H1 (cell line): ENCODE results near the gene PHACTR1. TPM values are rescaled to one million over a fixed set of nuclear protein-coding genes. Genes with fewer than 3 reads are reported as not detected.

ENCODE experiments used
- CTCF ChIA-PET: fragments of 300-600 bp; sonication (Branson Sonifier 250); formaldehyde crosslinking; loops from one replicate; lab custom pipeline; 2021; ENCODE audit not compliant: partially characterized antibody; lab: Charles Lee
- POLR2A ChIA-PET: fragments of 300-600 bp; sonication (Branson Sonifier 250); formaldehyde crosslinking; loops from one replicate; lab custom pipeline; 2021; ENCODE audit warnings: inconsistent platforms; ENCODE audit not compliant: partially characterized antibody; lab: Charles Lee
- DNase-seq, 2 experiments: peaks; one replicate each; pipeline versions ENCODE4 v3.0.0 to v3.0.0-alpha.2; 2010 to 2022; ENCODE audit warnings: low spot score in 2 of 2, low read depth in 1 of 2, mixed read lengths in 1 of 2
- FAIRE-seq: peaks from 2 replicates; lab custom pipeline; 2011; peaks lifted over from hg19 to GRCh38; lab: Jason Lieb, UNC
- H2AFZ ChIP-seq: 2 replicates; pipeline ENCODE4 v1.8.1; 2012; ENCODE audit warnings: low read length, inconsistent platforms
- H2AK5ac ChIP-seq: 2 replicates; pipeline ENCODE4 v1.6.1; 2013; ENCODE audit warnings: low read depth, low read length
- H2BK120ac ChIP-seq: replicated peaks from 2 replicates; pipeline ENCODE3; 2013; ENCODE audit warnings: low read depth, low read length, inconsistent platforms
- H2BK12ac ChIP-seq: 2 replicates; pipeline ENCODE4 v1.6.1; 2013; ENCODE audit warnings: low read depth, low read length
- H2BK15ac ChIP-seq: 2 replicates; pipeline ENCODE4 v1.6.1; 2013; ENCODE audit warnings: low read length
- H2BK20ac ChIP-seq: 2 replicates; pipeline ENCODE4 v1.6.1; 2013; ENCODE audit warnings: low read length
- H2BK5ac ChIP-seq: 2 replicates; pipeline ENCODE4 v1.6.1; 2013; ENCODE audit warnings: low read depth, low read length
- H3K14ac ChIP-seq: 2 replicates; pipeline ENCODE4 v1.6.1; 2013; ENCODE audit warnings: inconsistent platforms; ENCODE audit not compliant: insufficient read length
- H3K18ac ChIP-seq: 2 replicates; pipeline ENCODE4 v1.6.1; 2013; ENCODE audit warnings: low read length; ENCODE audit errors: extremely low read depth
- H3K23ac ChIP-seq: 2 replicates; pipeline ENCODE4 v1.6.1; 2013; ENCODE audit warnings: inconsistent platforms; ENCODE audit not compliant: insufficient read length
- H3K23me2 ChIP-seq: 2 replicates; pipeline ENCODE4 v1.6.1; 2013; ENCODE audit warnings: low read depth, low read length
- H3K27ac ChIP-seq: 2 replicates; pipeline ENCODE4 v1.6.1; 2011; ENCODE audit warnings: low read depth, low read length, inconsistent platforms
- H3K27me3 ChIP-seq, 4 experiments: replicated peaks in 1 of 4; 1 replicate in 1 of 4; 2 replicates in 3 of 4; pipeline versions ENCODE4 v1.6.1 to v1.8.1; 2011 to 2013; ENCODE audit warnings: low read length in 3 of 4, mild to moderate bottlenecking in 3 of 4, inconsistent platforms in 2 of 4, mixed read lengths in 2 of 4, moderate library complexity in 1 of 4; ENCODE audit not compliant: control insufficient read depth in 3 of 4, insufficient read depth in 3 of 4; ENCODE audit errors: extremely low read depth in 1 of 4
- H3K36me3 ChIP-seq, 4 experiments: 2 replicates each; pipeline versions ENCODE4 v1.6.1 to v1.8.1; 2011 to 2013; ENCODE audit warnings: mild to moderate bottlenecking in 4 of 4, low read length in 3 of 4, moderate library complexity in 2 of 4, control low read depth in 1 of 4, inconsistent platforms in 1 of 4; ENCODE audit not compliant: insufficient read depth in 4 of 4, control insufficient read depth in 2 of 4
- H3K4ac ChIP-seq: replicated peaks from 2 replicates; pipeline ENCODE3; 2013; ENCODE audit warnings: low read length, low read depth, mixed read lengths, inconsistent platforms; ENCODE audit not compliant: insufficient read length
- H3K4me1 ChIP-seq, 4 experiments: replicated peaks in 1 of 4; 1 replicate in 1 of 4; 2 replicates in 3 of 4; pipeline versions ENCODE4 v1.6.1 to v1.8.1; 2011 to 2013; ENCODE audit warnings: low read length in 3 of 4, inconsistent platforms in 2 of 4, mixed read lengths in 1 of 4; ENCODE audit not compliant: insufficient read depth in 4 of 4, control insufficient read depth in 3 of 4
- H3K4me2 ChIP-seq, 2 experiments: 2 replicates each; pipeline versions ENCODE4 v1.6.1 to v1.8.1; 2011 to 2013; ENCODE audit warnings: low read depth in 2 of 2, low read length in 2 of 2, control low read depth in 1 of 2, inconsistent platforms in 1 of 2, mild to moderate bottlenecking in 1 of 2; ENCODE audit not compliant: insufficient read depth in 1 of 2
- H3K4me3 ChIP-seq, 4 experiments: fragments of 200-600, 300-600 bp in 1 of 4; sonication (generic), shearing (Covaris generic), sonication (Bioruptor Twin) in 1 of 4; 2 replicates each; pipeline versions ENCODE4 v1.5.1 to v1.8.1; 2011 to 2016; ENCODE audit warnings: low read length in 4 of 4, low read depth in 3 of 4, control low read depth in 2 of 4, inconsistent platforms in 2 of 4, mild to moderate bottlenecking in 2 of 4, mixed read lengths in 1 of 4, moderate library complexity in 1 of 4; ENCODE audit not compliant: insufficient read depth in 2 of 4; ENCODE audit errors: extremely low read depth in 1 of 4
- H3K56ac ChIP-seq: replicated peaks from 2 replicates; pipeline ENCODE3; 2013; ENCODE audit warnings: low read depth, mild to moderate bottlenecking, mixed read lengths, low read length, inconsistent platforms; ENCODE audit not compliant: insufficient read length
- H3K79me1 ChIP-seq: 2 replicates; pipeline ENCODE4 v1.6.1; 2013; ENCODE audit warnings: low read depth, low read length, control low read depth
- H3K79me2 ChIP-seq, 2 experiments: 2 replicates each; pipeline versions ENCODE4 v1.6.1 to v1.8.1; 2012 to 2013; ENCODE audit warnings: low read length in 2 of 2, mild to moderate bottlenecking in 2 of 2, inconsistent platforms in 1 of 2; ENCODE audit not compliant: insufficient read depth in 2 of 2, control insufficient read depth in 1 of 2
- H3K9ac ChIP-seq, 4 experiments: replicated peaks in 1 of 4; 1 replicate in 1 of 4; 2 replicates in 3 of 4; pipeline versions ENCODE4 v1.6.1 to v1.8.1; 2011 to 2013; ENCODE audit warnings: low read depth in 3 of 4, low read length in 3 of 4, control low read depth in 2 of 4, mild to moderate bottlenecking in 2 of 4, moderate library complexity in 2 of 4, inconsistent platforms in 1 of 4; ENCODE audit errors: extremely low read depth in 1 of 4
- H3K9me3 ChIP-seq, 2 experiments: 2 replicates each; pipeline versions ENCODE4 v1.6.1 to v1.8.1; 2012 to 2013; ENCODE audit warnings: mild to moderate bottlenecking in 2 of 2, moderate library complexity in 2 of 2, control low read depth in 1 of 2, inconsistent platforms in 1 of 2, low read depth in 1 of 2, low read length in 1 of 2, mixed read lengths in 1 of 2; ENCODE audit not compliant: insufficient read depth in 2 of 2
- H4K20me1 ChIP-seq, 2 experiments: replicated peaks in 1 of 2; 2 replicates each; pipeline versions ENCODE3 to v1.8.1; 2011 to 2013; ENCODE audit warnings: inconsistent platforms in 2 of 2, low read length in 2 of 2, mild to moderate bottlenecking in 1 of 2; ENCODE audit not compliant: insufficient read depth in 2 of 2, control insufficient read depth in 1 of 2
- H4K5ac ChIP-seq: 2 replicates; pipeline ENCODE4 v1.6.1; 2013; ENCODE audit warnings: low read length, low read depth, mixed read lengths, inconsistent platforms; ENCODE audit not compliant: insufficient read length
- H4K8ac ChIP-seq: 2 replicates; pipeline ENCODE4 v1.8.0; 2013; ENCODE audit warnings: mild to moderate bottlenecking, moderate library complexity, low read length, inconsistent platforms; ENCODE audit not compliant: insufficient read depth; ENCODE audit errors: extremely low read depth
- H4K91ac ChIP-seq: replicated peaks from 2 replicates; pipeline ENCODE3; 2013; ENCODE audit warnings: low read length, mixed read lengths, inconsistent platforms; ENCODE audit not compliant: insufficient read length
- ATF2 ChIP-seq: IDR thresholded peaks from 2 replicates; pipeline ENCODE4 v1.6.1; 2012; ENCODE audit warnings: low read length, inconsistent platforms
- BRCA1 ChIP-seq: IDR thresholded peaks from 2 replicates; pipeline ENCODE4 v1.6.1; 2012; ENCODE audit warnings: low read depth, low read length, improper control_type of control experiment
- CHD2 ChIP-seq: IDR thresholded peaks from 2 replicates; pipeline ENCODE4 v1.6.1; 2012; ENCODE audit warnings: low read length, improper control_type of control experiment
- GTF2F1 ChIP-seq: IDR thresholded peaks from 2 replicates; pipeline ENCODE4 v1.6.1; 2012; ENCODE audit warnings: low read depth, low read length, improper control_type of control experiment, borderline replicate concordance
- HDAC2 ChIP-seq, 2 experiments: fragments of 300-600 bp in 1 of 2; sonication (generic) in 1 of 2; IDR thresholded peaks; 2 replicates each; pipeline ENCODE4 v1.6.1; 2011 to 2012; ENCODE audit warnings: low read depth in 2 of 2, low read length in 2 of 2, mild to moderate bottlenecking in 2 of 2, moderate library complexity in 2 of 2, borderline replicate concordance in 1 of 2, inconsistent platforms in 1 of 2
- MAFK ChIP-seq: IDR thresholded peaks from 2 replicates; pipeline ENCODE4 v1.6.1; 2012; ENCODE audit warnings: low read depth, mild to moderate bottlenecking, improper control_type of control experiment, low read length
- SIX5 ChIP-seq: IDR thresholded peaks from 2 replicates; pipeline ENCODE4 v1.6.1; 2011; ENCODE audit warnings: mild to moderate bottlenecking, low read depth, low read length
- USF2 ChIP-seq: IDR thresholded peaks from 2 replicates; pipeline ENCODE4 v1.6.1; 2011; ENCODE audit warnings: low read length, improper control_type of control experiment
- ZNF274 ChIP-seq: IDR thresholded peaks from 2 replicates; pipeline ENCODE4 v1.7.0; 2012; ENCODE audit warnings: low read length, borderline replicate concordance; ENCODE audit errors: extremely low read depth
- WGBS, 2 experiments: shearing (Covaris generic) in 1 of 2; methylation state at CpG; one replicate each; pipeline versions ENCODE4 v1.1.6 to v1.1.7; 2013 to 2015; ENCODE audit warnings: low lambda C conversion rate in 2 of 2, mixed read lengths in 2 of 2, inconsistent platforms in 1 of 2, low coverage in 1 of 2, missing lambda C conversion rate in 1 of 2; ENCODE audit not compliant: insufficient replicate concordance in 2 of 2, insufficient coverage in 1 of 2, insufficient read length in 1 of 2; ENCODE audit errors: extremely low coverage in 1 of 2, missing lambda C conversion rate in 1 of 2; 5-methylcytosine and 5-hydroxymethylcytosine counted together
- polyA plus RNA-seq, 7 experiments: library from polyadenylated mRNA; depleted of rRNA in 3 of 7; stranded (reverse) in 5 of 7; unstranded in 2 of 7; fragments of >200 nt in 5 of 7; fragments of 200-250 nt in 2 of 7; gene quantifications; 1 replicate in 5 of 7; 2 replicates in 1 of 7; 4 replicates in 1 of 7; pipeline versions ENCODE4 v1.2.1 to v1.2.3, GENCODE V29; 2011 to 2013; ENCODE audit warnings: missing spikeins in 2 of 7, mixed read lengths in 2 of 7
- total RNA-seq: library from RNA; stranded (reverse); fragmentation: NEBNext Ultra II Directional; extraction: Animal tissue kit (Norgen Biotek cat#: 25700); gene quantifications from 2 replicates; pipeline ENCODE4 v1.2.1, GENCODE V29; 2021

The PHACTR1 gene
- total and polyA plus RNA-seq, 2 of the 8 experiments (the other 6 are each of a cell fraction or from before 2014, with no cell fraction given): 3.9 to 17.1 TPM

GRCh38 chr6:13273931-13274706 lies 557.6 kb downstream of the PHACTR1 start:
- Histone ChIP-seq H4K5ac (no peak overlapping the region), H3K4me2 (no peak overlapping the region), H4K20me1 (peaks cover 0 to 2% of the 10 kb centered on the region in 2 experiments), H4K8ac (no peak overlapping the region), H2BK120ac (no peak overlapping the region), H3K27me3 (no peaks in the 10 kb centered on the region), H3K79me1 (no peaks in the 10 kb centered on the region), H2AK5ac (no peak overlapping the region), H3K23me2 (no peaks in the 10 kb centered on the region), H3K56ac (no peak overlapping the region), H2BK5ac (no peak overlapping the region), H2BK15ac (no peak overlapping the region), H2BK20ac (no peak overlapping the region), H3K23ac (no peak overlapping the region), H3K9me3 (no peaks in the 10 kb centered on the region), H3K14ac (no peak overlapping the region), H3K9ac (no peak overlapping the region), H3K4ac (no peak overlapping the region), H2AFZ (no peak overlapping the region), H4K91ac (no peak overlapping the region), H3K4me1 (0 out of 7 replicates have a peak, but pooled peaks cover 0 to under 1% (median 0%) of the 10 kb centered on the region in 4 experiments), H3K27ac (no peak overlapping the region), H3K36me3 (no peaks in the 10 kb centered on the region; a peak in 1 of 8 replicates), H3K79me2 (no peaks in the 10 kb centered on the region), H3K4me3 (no peak overlapping the region), H2BK12ac (no peak overlapping the region), H3K18ac (no peak overlapping the region)
- CTCF ChIA-PET: interaction anchor here (1.0 to 6.0 kb wide), 5 partner anchors 9 to 362 kb away, joined by 3 to 49 read pairs (median 5); no protein-coding TSS in a partner anchor
- WGBS, 2 experiments: 89% methylated on average over 21 of the region's 21 CpGs; no CpG with 5 or more reads in 1 of the 2 experiments
- POLR2A ChIA-PET: interaction anchor here (1.0 to 1.4 kb wide), 2 partner anchors 9 to 316 kb away, joined by 3 to 4 read pairs; no protein-coding TSS in a partner anchor
- FAIRE-seq: no peak
- no peak for DNase-seq
- TF ChIP-seq USF2: no peak
- no peak for TF ChIP-seq CHD2
- no peak for TF ChIP-seq ZNF274
- no peak for TF ChIP-seq BRCA1
- no peak for TF ChIP-seq GTF2F1
- no peak for TF ChIP-seq HDAC2 (IDR thresholded peaks at IDR 0.05; ENCODE audit: borderline replicate concordance in 1 of 2, low read depth in 2 of 2, low read length in 2 of 2)
- TF ChIP-seq SIX5: no peak
- no peak for TF ChIP-seq MAFK
- no peak for TF ChIP-seq ATF2
